ENCODE measurements around the gene LRRC10B.

DNA sequence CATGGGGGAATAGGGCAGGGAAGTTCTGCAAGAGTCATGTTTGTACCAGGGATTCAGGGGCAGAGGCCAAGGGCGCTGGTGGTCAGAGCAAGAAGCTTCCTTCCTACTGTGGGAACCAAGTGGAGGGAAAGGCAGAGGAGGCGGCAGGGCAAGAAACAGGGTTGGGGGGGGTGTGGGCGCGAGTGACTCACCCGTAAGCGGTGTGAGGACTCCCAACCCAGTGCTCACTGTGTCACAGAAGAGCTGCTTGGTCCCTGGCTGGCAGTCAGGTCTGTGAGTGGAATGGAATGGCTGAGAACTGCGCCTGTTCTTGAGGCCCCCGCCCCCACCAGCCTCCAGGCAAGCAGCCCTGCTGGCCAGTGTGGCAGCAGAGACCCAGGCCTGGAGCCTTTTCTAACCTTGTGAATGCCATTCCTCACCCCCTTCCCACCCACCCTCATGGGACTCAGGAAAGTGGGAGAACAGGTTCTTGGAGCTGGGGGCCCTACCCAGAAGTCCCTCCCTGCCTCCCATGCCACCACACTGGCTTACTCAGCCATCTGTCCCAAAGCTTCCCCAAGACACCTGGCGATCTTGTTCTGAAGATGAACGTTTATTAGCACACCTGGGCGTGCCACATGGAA is 4.7 kb downstream of the LRRC10B start:
- no peak for TF ChIP-seq EP300 (IDR thresholded peaks at IDR 0.05)
- TF ChIP-seq, protein P1, sequence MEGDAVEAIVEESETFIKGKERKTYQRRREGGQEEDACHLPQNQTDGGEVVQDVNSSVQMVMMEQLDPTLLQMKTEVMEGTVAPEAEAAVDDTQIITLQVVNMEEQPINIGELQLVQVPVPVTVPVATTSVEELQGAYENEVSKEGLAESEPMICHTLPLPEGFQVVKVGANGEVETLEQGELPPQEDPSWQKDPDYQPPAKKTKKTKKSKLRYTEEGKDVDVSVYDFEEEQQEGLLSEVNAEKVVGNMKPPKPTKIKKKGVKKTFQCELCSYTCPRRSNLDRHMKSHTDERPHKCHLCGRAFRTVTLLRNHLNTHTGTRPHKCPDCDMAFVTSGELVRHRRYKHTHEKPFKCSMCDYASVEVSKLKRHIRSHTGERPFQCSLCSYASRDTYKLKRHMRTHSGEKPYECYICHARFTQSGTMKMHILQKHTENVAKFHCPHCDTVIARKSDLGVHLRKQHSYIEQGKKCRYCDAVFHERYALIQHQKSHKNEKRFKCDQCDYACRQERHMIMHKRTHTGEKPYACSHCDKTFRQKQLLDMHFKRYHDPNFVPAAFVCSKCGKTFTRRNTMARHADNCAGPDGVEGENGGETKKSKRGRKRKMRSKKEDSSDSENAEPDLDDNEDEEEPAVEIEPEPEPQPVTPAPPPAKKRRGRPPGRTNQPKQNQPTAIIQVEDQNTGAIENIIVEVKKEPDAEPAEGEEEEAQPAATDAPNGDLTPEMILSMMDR (IDR thresholded peaks at IDR 0.05), result no peak
- TF ChIP-seq POLR2AphosphoS5 (IDR thresholded peaks at IDR 0.05), result no peak
- TF ChIP-seq POLR2A (IDR thresholded peaks at IDR 0.05), result no peak

Data from sigmoid colon (tissue), 4 donors.